Ovary (tissue), 9 donors: ENCODE measurements around the gene VPREB1. TPM values are rescaled to one million over a fixed set of nuclear protein-coding genes. Genes with fewer than 3 reads are reported as not detected.

Experiments used
- DNase-seq, 5 donors: peaks; one replicate each; pipeline ENCODE4 v3.0.0-alpha.2; 2019 to 2020
- H3K27ac ChIP-seq, 2 donors: fragments of 200-600 bp; one replicate each; pipeline versions ENCODE4 v1.5.1 to v1.8.0; 2019 to 2022
- H3K27me3 ChIP-seq: fragments of 200-600 bp; one replicate; pipeline ENCODE4 v1.8.0; 2022
- H3K36me3 ChIP-seq: fragments of 200-600 bp; sonication (generic); one replicate; pipeline ENCODE4 v1.5.1; 2019
- H3K4me1 ChIP-seq: one replicate; pipeline ENCODE4 v1.8.1; 2013; ENCODE audit warnings: mild to moderate bottlenecking, moderate library complexity; ENCODE audit not compliant: insufficient read depth
- H3K4me3 ChIP-seq: fragments of 200-600 bp; sonication (generic); one replicate; pipeline ENCODE4 v1.5.1; 2017
- H3K9me3 ChIP-seq, 2 donors: fragments of 200-600 bp in 1 of 2; sonication (generic) in 1 of 2; one replicate each; pipeline versions ENCODE4 v1.5.1 to v1.8.1; 2013 to 2019; ENCODE audit warnings: mild to moderate bottlenecking in 1 of 2, moderate library complexity in 1 of 2
- CTCF ChIP-seq, 3 donors: fragments of 450-650 bp in 2 of 3; fragments of 200-600 bp in 1 of 3; IDR thresholded peaks; one replicate each; pipeline versions ENCODE4 v1.5.1 to v1.8.0; 2016 to 2022; ENCODE audit warnings: antibody characterized with exemption in 3 of 3, mild to moderate bottlenecking in 1 of 3
- EP300 ChIP-seq: sonication (generic); formaldehyde crosslinking; IDR thresholded peaks from one replicate; pipeline ENCODE4 v1.6.1; 2017; ENCODE audit warnings: antibody characterized with exemption
- POLR2A ChIP-seq: fragments of 450-650 bp; IDR thresholded peaks from one replicate; pipeline ENCODE4 v1.6.1; 2017; ENCODE audit warnings: antibody characterized with exemption, mild to moderate bottlenecking, moderate library complexity
- WGBS, 3 donors: extraction: QIAGEN DNeasy Blood & Tissue Kit in 1 of 3; methylation state at CpG; one replicate each; pipeline versions ENCODE4 v1.1.5 to v1.1.7; 2013 to 2017; 5-methylcytosine and 5-hydroxymethylcytosine counted together
- intact Hi-C, 4 donors: fragments of 100-400 bp; cut with DNase I; formaldehyde crosslinking; loops; one replicate each; pipeline versions ENCODE4 v1.11.0 to v1.15.1; 2022 to 2023
- polyA plus RNA-seq, 2 donors: library from polyadenylated mRNA; stranded (reverse); fragments of 200-250 nt in 1 of 2; fragments of 350-450 nt in 1 of 2; fragmentation: Illumina TruSeq in 1 of 2; extraction: RNeasy Lipid Tissue Mini Kit (QIAGEN cat#74804) in 1 of 2; gene quantifications; one replicate each; pipeline ENCODE4 v1.2.3, GENCODE V29; 2013 to 2014
- total RNA-seq, 7 donors: library from RNA; depleted of rRNA in 2 of 7; stranded (reverse); fragments of >200 nt in 2 of 7; fragmentation: NEBNext Ultra II Directional in 3 of 7; extraction: Animal tissue kit (Norgen Biotek cat#: 25700) in 3 of 7; gene quantifications; one replicate each; pipeline versions ENCODE4 v1.1.0 to v1.2.4, GENCODE V29; 2016 to 2023
- donor health status: DM: no; HTN: no; CAD: no; lungs with moderate emphysema.
- donor health status: DM: no; HTN: no; CAD: no.
- donor health status: Bipolar disorder and iron deficiency.
- donor health status: DM: yes; HTN: yes; CAD: no.
- donor health status: DM: no; HTN: no; CAD: no.
- donor health status: DM: yes; HTN: yes; CAD: no.

VPREB1 gene
- total and polyA plus RNA-seq, 9 donors, result not detected

GRCh38 chr22:22210889-22211833 is 33.4 kb upstream of the VPREB1 start:
- H3K9me3 ChIP-seq, result no peaks in the 10 kb centered on the region
- H3K36me3 ChIP-seq, result no peaks in the 10 kb centered on the region
- H3K27me3 ChIP-seq, result no peaks in the 10 kb centered on the region
- H3K4me1 ChIP-seq, result no peaks in the 10 kb centered on the region
- no peak overlapping the region for H3K4me3 ChIP-seq
- TF ChIP-seq EP300, result no peak
- no peak for TF ChIP-seq CTCF (IDR thresholded peaks at IDR 0.05)
- TF ChIP-seq POLR2A, result no peak
- H3K27ac ChIP-seq, result no peak overlapping the region
- DNase-seq, result no peak
- intact Hi-C loops, result no loop called here
- 64 to 68% (median 67%) methylated on average over 13 of the region's 13 CpGs for WGBS, 3 donors

- TF ChIP-seq EP300 (no peak), CTCF (IDR thresholded peaks at IDR 0.05) (no peak), POLR2A (no peak)
- Histone ChIP-seq H3K36me3 (no peaks in the 10 kb centered on the region), H3K27me3 (no peaks in the 10 kb centered on the region), H3K27ac (no peak overlapping the region), H3K9me3 (no peaks in the 10 kb centered on the region), H3K4me1 (no peaks in the 10 kb centered on the region), H3K4me3 (no peak overlapping the region)
- 12 to 28% (median 20%) methylated on average over 5 of the region's 5 CpGs for WGBS, 3 donors
- intact Hi-C loops, result no loop called here
- no peak for DNase-seq
These were observed 31.4 kb upstream of the VPREB1 start for GRCh38 chr22:22213231-22213630.

GRCh38 chr22:22214819-22215329 is 29.7 kb upstream of the VPREB1 start:
- Histone ChIP-seq H3K27ac (no peak overlapping the region), H3K27me3 (no peaks in the 10 kb centered on the region), H3K36me3 (no peaks in the 10 kb centered on the region), H3K9me3 (no peaks in the 10 kb centered on the region), H3K4me1 (no peaks in the 10 kb centered on the region), H3K4me3 (no peak overlapping the region)
- DNase-seq, result no peak
- intact Hi-C loops, result no loop called here
- no peak for TF ChIP-seq EP300
- no peak for TF ChIP-seq CTCF (IDR thresholded peaks at IDR 0.05)
- TF ChIP-seq POLR2A, result no peak
- WGBS, 3 donors, result 62 to 68% (median 68%) methylated on average over 5 of the region's 5 CpGs

- WGBS, 3 donors, result 70 to 71% (median 70%) methylated on average over 5 of the region's 5 CpGs
- Histone ChIP-seq H3K4me1 (no peaks in the 10 kb centered on the region), H3K4me3 (no peak overlapping the region), H3K9me3 (no peaks in the 10 kb centered on the region), H3K36me3 (no peaks in the 10 kb centered on the region), H3K27me3 (no peaks in the 10 kb centered on the region), H3K27ac (no peak overlapping the region)
- TF ChIP-seq EP300 (no peak), CTCF (IDR thresholded peaks at IDR 0.05) (no peak), POLR2A (no peak)
- intact Hi-C loops, result no loop called here
- no peak for DNase-seq
These were observed 28.7 kb upstream of the VPREB1 start for GRCh38 chr22:22215659-22216449.
